Medulla oblongata (tissue), 1 donor: ENCODE measurements around the gene TRMT13.
"Not testable (repeated sequence)": the region's sequence is repeated elsewhere in the genome, so short reads cannot be mapped to it uniquely, and the experiment has no call there.

Experiments used
- DNase-seq: peaks from one replicate; pipeline ENCODE4 v3.0.0-alpha.2; 2015; ENCODE audit errors: extremely low spot score

The TRMT13 gene

DNA sequence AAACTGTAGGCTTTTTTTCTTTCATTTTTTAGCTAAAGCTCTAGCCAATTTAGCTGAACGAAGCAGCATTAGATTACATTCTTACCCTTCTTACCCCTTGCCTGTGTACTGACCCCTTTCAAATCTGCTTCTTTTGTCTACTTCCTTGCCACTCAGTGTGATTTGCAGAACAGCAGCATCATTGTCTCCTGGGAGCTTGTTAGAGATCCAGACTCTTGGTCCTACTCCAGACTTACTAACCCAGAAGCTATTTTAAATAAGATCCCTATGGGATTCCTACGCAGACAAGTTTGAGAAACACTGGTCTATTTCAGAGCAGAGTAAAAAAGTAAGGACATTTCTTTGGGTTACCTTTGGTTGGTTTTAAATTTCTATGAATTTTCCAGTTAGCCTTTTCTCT, 31.3 kb downstream of the TRMT13 start:
- peak; percentile 56 for DNase-seq

DNA sequence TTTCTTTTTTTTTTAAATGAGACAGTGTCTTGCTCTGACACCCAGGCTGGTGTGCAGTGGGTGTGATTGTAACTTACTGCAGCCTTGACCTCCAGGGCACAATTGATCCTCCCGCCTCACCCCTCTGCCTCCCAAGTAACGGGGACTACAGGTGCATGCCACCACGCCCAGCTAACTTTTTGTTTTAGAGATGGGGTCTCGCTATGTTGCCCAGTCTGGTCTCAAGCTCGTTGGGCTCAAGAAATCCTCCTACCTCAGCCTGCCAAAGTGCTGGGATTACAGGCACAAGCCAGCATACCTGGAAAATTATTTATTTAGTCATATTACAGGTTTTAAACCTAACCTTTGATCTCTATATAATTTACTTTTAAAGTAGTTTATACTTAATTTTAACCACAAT, 31.7 kb downstream of the TRMT13 start:
- no peak for DNase-seq

DNA sequence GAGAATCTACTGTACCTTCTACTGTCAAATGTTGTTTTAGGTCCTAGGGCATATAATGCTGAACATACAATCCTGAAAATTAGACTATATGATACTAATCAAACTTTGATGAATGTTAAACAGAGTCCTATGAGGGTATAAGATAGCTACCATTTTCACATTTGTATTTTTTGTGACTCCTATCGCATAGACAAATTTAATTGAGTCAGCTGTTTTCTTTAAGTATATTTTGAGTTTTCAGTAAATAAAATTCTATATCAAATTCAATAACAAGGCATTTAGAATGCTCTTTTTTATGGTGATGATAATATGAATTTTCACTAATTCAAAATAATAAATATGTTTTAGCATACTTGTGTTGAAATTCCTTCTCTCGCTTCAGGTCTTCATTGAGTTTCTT, 35.1 kb downstream of the TRMT13 start:
- DNase-seq = no peak

DNA sequence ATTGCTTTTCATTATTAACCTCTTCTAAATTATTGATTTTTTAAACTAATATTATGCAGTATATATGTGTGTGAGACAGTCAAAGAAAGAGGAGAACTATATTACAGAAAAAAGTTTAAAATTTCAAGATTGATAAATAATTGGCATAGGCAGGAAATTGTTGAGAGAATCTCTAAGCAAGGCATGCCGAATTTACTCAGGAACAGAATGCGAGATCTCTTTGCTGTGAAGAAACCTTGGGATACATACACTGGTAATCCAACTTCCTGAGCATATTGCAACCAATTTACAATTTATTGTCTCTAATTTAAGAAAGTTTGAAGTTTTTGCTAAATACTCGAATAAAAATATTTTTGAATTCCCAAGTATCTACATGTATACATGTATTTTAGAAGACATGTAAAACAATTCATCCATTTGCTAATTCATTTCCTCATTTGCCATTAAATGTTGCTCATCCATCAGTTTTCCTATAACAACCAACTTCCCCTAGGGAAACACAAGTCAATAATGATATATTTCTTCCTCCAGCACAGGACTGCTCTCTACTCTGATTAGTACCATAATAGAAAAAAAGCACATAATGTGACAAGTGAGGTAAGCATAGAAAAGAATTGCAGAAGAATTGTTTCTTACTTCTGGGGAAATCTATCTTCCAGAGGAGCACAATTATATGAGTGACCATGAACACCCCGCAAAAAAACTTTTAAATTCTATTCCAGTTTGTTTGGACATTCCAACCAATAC, 44.5 kb downstream of the TRMT13 start:
- no peak for DNase-seq

DNA sequence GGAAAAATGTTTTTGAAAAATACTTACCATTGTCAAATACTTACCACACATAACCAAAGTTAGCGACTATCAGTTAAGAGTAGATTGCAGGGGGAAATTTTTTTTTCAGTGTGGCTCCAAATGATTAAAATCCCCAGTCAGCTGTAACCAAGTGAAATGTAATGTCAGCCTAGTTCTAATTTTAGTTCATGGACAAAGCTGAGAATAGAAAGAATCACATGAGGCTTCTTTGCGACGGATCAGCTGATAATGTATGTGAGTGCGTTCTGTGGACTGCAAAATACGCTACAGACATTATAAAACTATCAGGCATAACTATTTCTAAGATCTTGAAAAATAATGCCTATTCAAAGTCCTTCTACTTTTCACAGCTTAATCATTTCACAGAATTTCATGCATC, 45.1 kb downstream of the TRMT13 start, which contains the start of gene LRRC39:
Gene LRRC39, minus strand, starts transcription at position 166 of the 400 bp plus-strand sequence. CDS start 9,740 bp downstream, outside the sequence.
- DNase-seq = no peak

DNA sequence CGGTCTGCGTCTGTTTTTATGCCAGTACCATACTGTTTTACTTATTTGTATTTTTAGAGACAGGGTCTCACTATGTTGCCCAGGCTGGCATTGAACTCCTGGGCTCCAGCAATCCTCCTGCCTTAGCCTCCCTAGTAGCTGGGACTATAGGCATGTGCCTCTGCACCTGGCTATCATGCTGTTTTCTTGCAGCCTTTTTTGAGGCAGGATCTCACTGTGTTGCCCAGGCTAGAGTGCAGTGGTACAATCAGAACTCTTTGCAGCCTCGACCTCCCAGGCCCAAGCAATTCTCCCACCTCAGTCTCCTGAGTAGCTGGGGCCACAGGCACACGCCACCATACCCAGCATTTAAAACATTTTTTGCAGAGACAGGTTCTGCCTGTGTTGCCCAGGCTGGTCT, 50.4 kb downstream of the TRMT13 start:
- DNase-seq = no peak

DNA sequence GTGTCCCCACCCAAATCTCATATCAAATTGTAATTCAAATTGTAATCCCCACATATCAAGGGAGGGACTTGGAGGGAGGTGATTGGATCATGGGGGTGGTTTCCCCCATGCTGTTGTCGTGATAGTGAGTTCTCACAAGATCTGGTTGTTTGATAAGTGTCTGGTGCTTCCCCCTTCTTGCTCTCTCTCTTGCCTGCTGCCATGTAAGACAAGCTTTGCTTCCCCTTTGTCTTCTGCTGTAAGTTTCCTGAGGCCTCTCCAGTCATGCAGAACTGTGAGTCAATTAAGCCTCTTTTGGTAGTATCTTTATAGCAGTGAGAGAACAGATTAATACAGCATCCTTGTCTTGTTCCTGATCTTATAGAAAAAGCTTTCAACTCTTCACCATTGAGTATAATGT, 51.6 kb downstream of the TRMT13 start:
- no peak for DNase-seq

DNA sequence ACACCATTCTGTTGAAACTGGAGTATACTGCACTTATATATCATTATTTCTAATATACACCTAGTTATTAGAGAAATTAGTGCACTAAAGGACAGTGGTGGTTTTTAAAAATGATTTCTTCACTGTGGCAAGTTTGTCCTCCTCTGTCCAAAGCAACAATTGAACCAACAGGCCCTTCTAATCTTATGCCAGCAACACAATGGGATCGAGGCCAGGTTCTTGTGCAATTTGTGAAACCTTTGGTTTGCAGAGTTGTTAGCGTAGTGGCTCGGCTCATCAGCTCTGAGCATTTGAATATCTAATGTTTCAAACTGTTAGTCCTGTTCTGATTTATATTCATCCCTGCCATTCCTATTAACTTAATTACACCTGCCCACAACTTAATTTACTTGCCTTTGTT, 54.9 kb downstream of the TRMT13 start:
- peak; percentile 55 for DNase-seq

DNA sequence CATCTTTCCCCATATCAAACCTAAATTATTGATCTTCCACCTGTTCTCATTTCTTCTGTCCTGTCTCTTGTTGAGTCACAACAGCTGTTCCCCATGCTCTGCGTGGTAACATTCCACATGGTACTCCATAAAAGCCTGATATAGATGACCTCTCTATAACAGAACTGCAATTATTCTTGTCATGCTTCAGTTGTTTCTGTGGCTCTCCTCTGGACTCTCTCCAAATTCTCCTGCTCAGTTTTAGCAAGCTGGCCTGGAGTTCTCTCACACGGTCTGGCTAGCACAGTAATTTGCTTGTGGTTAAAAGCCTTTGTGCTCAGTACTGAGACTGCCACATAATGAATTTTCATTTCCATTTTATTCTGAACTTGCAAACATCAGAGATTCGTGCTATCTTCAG, 55.7 kb downstream of the TRMT13 start:
- DNase-seq = peak; percentile 85

DNA sequence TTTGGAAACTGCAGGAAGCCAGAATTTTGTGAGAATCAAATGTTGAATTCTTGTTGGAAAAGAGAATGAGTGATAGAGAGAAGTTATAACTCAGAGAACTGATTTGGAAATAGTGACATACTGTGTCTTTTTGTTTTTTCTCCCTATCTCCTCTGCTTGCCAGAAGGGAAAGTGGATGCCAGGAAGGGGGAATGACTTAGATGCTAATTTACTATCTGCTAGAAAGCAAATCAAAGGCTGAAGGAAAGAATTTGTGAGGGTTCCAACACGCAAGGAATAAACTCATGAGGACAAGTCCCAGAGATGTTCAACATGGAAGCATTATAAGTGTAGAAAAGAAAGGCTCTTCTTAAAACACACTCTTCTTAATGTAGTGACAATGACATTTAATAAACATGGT, 65.6 kb downstream of the TRMT13 start:
- DNase-seq = no peak

DNA sequence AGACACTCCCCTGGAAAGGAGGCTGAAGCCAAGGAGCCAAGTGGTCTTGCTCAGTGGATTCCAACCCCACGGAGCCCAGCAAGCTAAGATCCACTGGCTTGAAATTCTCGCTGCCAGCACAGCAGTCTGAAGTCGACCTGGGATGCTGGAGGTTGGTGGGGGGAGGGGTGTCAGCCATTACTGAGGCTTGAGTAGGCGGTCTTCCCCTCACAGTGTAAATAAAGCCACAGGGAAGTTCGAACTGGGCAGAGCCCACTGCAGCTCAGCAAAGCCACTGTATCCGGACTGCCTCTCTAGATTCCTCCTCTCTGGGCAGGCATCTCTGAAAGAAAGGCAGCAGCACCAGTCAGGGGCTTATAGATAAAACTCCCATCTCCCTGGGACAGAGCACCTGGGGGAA, 67.1 kb downstream of the TRMT13 start:
- DNase-seq = not testable (repeated sequence)
